Gastroesophageal sphincter (tissue), 4 donors: Measurements from ENCODE around the gene NCOA6. TPM values are rescaled to one million over a fixed set of nuclear protein-coding genes. Genes with fewer than 3 reads are reported as not detected.

Source experiments
- ATAC-seq: fragments of 150-250 bp; one replicate; pipeline ENCODE4 v1.9.1; 2016; ENCODE audit warnings: mild to moderate bottlenecking, moderate library complexity
- H3K27ac ChIP-seq, 4 donors: fragments of 200-600 bp; sonication (generic) in 3 of 4; 1 replicate in 3 of 4; 2 replicates in 1 of 4; pipeline ENCODE4 v1.5.1; 2016 to 2019
- H3K27me3 ChIP-seq: fragments of 200-600 bp; sonication (generic); one replicate; pipeline ENCODE4 v1.5.1; 2019
- H3K36me3 ChIP-seq, 2 donors: fragments of 200-600 bp; sonication (generic); one replicate each; pipeline ENCODE4 v1.5.1; 2019; ENCODE audit warnings: control low read depth in 1 of 2
- H3K4me1 ChIP-seq, 3 donors: fragments of 200-600 bp; sonication (generic); 1 replicate in 2 of 3; 2 replicates in 1 of 3; pipeline ENCODE4 v1.5.1; 2016 to 2019; ENCODE audit warnings: control low read depth in 2 of 3
- H3K4me3 ChIP-seq, 2 donors: fragments of 200-600 bp; sonication (generic); one replicate each; pipeline ENCODE4 v1.5.1; 2019; ENCODE audit warnings: mild to moderate bottlenecking in 1 of 2, moderate library complexity in 1 of 2
- H3K9me3 ChIP-seq, 3 donors: fragments of 200-600 bp; sonication (generic); one replicate each; pipeline ENCODE4 v1.5.1; 2017 to 2019; ENCODE audit warnings: control low read depth in 2 of 3
- EP300 ChIP-seq: sonication (generic); formaldehyde crosslinking; IDR thresholded peaks from one replicate; pipeline ENCODE4 v1.6.1; 2017; ENCODE audit warnings: antibody characterized with exemption, mild to moderate bottlenecking
- POLR2A ChIP-seq, 2 donors: fragments of 450-650 bp; IDR thresholded peaks; one replicate each; pipeline ENCODE4 v1.6.1; 2017; ENCODE audit warnings: antibody characterized with exemption in 2 of 2, mild to moderate bottlenecking in 2 of 2, moderate library complexity in 1 of 2
- POLR2AphosphoS5 ChIP-seq: sonication (generic); formaldehyde crosslinking; IDR thresholded peaks from one replicate; pipeline ENCODE4 v1.6.1; 2017; ENCODE audit warnings: antibody characterized with exemption
- WGBS, 2 donors: methylation state at CpG; one replicate each; pipeline ENCODE4 v1.1.5; 2018; ENCODE audit warnings: low coverage in 1 of 2; 5-methylcytosine and 5-hydroxymethylcytosine counted together
- total RNA-seq, 4 donors: library from RNA; depleted of rRNA; stranded (reverse); fragments of >200 nt; gene quantifications; one replicate each; pipeline ENCODE4 v1.1.0, GENCODE V29; 2016
- TF ChIP-seq, protein P1 (sequence below), 4 experiments: fragments of 200-600 bp in 2 of 4; fragments of 450-650 bp in 2 of 4; sonication (generic) in 1 of 4; IDR thresholded peaks; one replicate each; pipeline ENCODE4 v1.5.1; 2017 to 2019; ENCODE audit warnings: antibody characterized with exemption in 4 of 4, mild to moderate bottlenecking in 2 of 4, moderate library complexity in 2 of 4

NCOA6 gene
- total RNA-seq, 4 donors from 2014 or later: 15.2 to 37.0 (median 25.8) TPM

DNA sequence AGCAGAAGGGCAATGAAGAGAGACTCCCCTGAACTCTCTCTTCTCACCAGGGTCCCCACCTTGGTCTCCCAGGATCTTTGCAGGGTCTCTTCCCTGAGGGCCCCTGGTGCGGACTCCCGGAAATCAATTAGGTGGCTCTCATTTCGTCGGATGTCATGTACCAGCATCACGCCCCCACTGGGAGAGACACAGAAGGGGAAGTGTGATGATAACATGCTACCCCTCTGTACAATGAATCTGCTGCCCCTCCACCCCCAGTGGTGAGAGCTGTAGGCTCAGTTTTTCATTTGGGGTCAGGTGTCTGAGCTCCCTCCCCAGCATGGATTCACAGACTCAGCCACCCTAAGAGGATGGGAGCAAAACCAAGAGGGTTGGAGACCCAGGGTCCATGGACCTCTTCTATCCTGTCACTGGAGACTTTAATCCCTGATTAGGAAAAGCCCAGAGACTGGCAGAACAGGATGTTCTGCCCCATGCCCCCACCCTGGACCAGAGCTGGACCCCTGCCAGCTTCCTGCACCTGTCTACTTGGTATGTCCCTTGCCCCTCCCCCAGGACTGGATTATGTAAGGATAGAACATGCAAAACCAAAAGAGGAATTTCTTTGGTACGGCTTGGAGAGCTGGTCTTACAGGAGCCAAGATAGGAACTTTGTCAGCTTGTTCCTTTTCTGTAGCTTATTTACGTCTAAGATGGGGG, 36.1 kb upstream of the NCOA6 start:
- TF ChIP-seq POLR2AphosphoS5 (no peak), POLR2A (IDR thresholded peaks at IDR 0.05) (no peak)
- WGBS, 2 donors: 86 to 94% methylated on average over 3 of the region's 7 CpGs
- Histone ChIP-seq H3K36me3 (peaks cover 0 to 82% of the 10 kb centered on the region in 2 donors), H3K9me3 (no peaks in the 10 kb centered on the region), H3K27ac (no peak overlapping the region), H3K27me3 (no peaks in the 10 kb centered on the region), H3K4me1 (no peaks in the 10 kb centered on the region), H3K4me3 (no peak overlapping the region)
- ATAC-seq: no peak

DNA sequence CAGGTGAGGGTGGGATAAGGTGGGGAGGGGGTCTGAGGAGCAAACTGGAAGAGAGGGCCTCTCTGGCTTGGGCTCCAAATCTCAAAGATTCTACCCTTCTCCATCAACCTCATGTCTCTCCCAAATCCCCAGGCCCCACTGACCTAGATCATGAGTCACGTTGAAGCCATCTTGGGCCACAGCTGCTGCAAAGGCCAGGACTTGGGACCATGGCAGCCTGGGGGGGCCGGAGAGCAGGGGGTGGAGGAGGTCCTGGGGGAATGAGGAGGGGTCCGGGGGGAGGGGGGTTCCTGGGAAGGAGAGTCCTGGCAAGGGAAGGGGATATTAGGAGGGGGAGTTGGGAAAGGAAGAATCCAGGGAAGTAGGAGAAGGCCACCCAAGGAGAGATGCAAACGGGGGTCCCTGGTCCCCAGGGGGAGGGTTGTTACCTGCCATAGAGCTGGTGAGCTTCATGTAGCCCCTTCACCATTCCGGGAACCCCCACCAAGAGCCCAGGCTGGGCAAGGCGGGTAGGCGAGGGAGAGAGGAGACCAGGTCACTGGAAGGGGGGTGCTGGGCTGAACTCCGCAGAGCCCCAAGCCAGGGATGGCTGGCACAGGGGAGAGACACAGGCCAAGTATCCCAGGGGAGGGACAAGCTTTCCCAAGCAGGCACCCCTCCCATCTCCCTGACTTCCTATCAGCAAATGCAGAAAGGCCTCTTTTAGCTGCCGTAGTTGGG, 34.5 kb upstream of the NCOA6 start:
- Histone ChIP-seq H3K27ac (no peak overlapping the region), H3K36me3 (peaks cover 0 to 91% of the 10 kb centered on the region in 2 donors), H3K4me1 (no peaks in the 10 kb centered on the region), H3K4me3 (no peak overlapping the region), H3K27me3 (no peaks in the 10 kb centered on the region), H3K9me3 (no peaks in the 10 kb centered on the region)
- TF ChIP-seq EP300 (no peak), POLR2AphosphoS5 (no peak), POLR2A (IDR thresholded peaks at IDR 0.05) (no peak)
- TF ChIP-seq, protein P1, sequence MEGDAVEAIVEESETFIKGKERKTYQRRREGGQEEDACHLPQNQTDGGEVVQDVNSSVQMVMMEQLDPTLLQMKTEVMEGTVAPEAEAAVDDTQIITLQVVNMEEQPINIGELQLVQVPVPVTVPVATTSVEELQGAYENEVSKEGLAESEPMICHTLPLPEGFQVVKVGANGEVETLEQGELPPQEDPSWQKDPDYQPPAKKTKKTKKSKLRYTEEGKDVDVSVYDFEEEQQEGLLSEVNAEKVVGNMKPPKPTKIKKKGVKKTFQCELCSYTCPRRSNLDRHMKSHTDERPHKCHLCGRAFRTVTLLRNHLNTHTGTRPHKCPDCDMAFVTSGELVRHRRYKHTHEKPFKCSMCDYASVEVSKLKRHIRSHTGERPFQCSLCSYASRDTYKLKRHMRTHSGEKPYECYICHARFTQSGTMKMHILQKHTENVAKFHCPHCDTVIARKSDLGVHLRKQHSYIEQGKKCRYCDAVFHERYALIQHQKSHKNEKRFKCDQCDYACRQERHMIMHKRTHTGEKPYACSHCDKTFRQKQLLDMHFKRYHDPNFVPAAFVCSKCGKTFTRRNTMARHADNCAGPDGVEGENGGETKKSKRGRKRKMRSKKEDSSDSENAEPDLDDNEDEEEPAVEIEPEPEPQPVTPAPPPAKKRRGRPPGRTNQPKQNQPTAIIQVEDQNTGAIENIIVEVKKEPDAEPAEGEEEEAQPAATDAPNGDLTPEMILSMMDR (IDR thresholded peaks at IDR 0.05): no peak
- ATAC-seq: no peak
- 93% methylated on average over 2 to 6 of the region's 9 CpGs for whole genome bisulfite sequencing, 2 donors

DNA sequence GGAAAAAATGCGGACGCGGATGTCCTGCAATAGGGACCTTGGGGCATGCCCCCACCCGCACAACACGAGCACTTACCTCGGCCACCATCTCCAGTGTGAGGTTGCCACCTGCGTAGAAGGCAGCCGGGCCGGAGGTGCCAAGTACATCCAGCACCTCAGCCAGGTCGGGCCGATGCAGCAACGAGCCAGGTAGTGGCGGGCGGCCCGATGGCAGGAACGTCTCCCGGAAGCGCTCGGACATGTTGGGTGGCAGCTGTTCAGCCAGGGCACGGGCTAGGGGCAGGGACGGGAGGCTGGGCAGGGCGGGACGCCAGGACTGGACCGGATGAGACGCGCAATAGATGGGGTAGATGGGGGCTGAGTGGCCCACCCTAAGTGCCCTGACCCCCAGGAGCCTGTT, 33.9 kb upstream of the NCOA6 start:
- Histone ChIP-seq H3K4me1 (no peaks in the 10 kb centered on the region), H3K27ac (no peak overlapping the region), H3K27me3 (no peaks in the 10 kb centered on the region), H3K9me3 (no peaks in the 10 kb centered on the region), H3K4me3 (no peak overlapping the region), H3K36me3 (peaks cover 0 to 95% of the 10 kb centered on the region in 2 donors)
- WGBS, 2 donors: 80 to 98% methylated on average over 1 to 8 of the region's 26 CpGs
- no peak for TF ChIP-seq POLR2AphosphoS5
- TF ChIP-seq, protein P1 (IDR thresholded peaks at IDR 0.05): no peak
- TF ChIP-seq POLR2A (IDR thresholded peaks at IDR 0.05): no peak
- TF ChIP-seq EP300: no peak
- ATAC-seq: no peak

DNA sequence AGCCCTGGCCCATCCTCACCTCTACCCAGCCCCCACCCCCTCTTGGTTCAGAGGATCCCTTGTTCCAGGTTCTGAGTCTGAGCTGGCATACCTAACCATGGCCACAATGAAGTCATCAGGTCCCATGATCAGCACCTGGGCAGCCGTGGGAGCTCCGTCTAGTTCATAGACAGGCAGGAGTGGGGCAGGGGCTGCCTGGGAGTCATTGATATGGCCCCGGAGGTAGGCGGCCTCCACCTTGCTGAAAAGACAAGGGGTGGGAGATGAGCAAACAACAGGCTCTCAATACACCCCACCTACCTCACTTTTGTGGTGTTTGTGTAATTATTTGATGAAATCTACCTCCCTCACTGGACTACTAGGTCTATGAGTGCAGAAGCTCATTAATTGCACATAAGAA, 26.8 kb upstream of the NCOA6 start:
- TF ChIP-seq POLR2AphosphoS5 (no peak), POLR2A (IDR thresholded peaks at IDR 0.05) (no peak), EP300 (no peak)
- TF ChIP-seq, protein P1 (IDR thresholded peaks at IDR 0.05): no peak
- Histone ChIP-seq H3K27me3 (no peaks in the 10 kb centered on the region), H3K4me3 (no peak overlapping the region), H3K36me3 (peaks cover 0 to 98% of the 10 kb centered on the region in 2 donors), H3K9me3 (no peaks in the 10 kb centered on the region), H3K4me1 (no peaks in the 10 kb centered on the region), H3K27ac (no peak overlapping the region)
- WGBS, 2 donors: 80% methylated on average over 1 of the region's 4 CpGs; no CpG with 5 or more reads in 1 of the 2 donors
- ATAC-seq: no peak

DNA sequence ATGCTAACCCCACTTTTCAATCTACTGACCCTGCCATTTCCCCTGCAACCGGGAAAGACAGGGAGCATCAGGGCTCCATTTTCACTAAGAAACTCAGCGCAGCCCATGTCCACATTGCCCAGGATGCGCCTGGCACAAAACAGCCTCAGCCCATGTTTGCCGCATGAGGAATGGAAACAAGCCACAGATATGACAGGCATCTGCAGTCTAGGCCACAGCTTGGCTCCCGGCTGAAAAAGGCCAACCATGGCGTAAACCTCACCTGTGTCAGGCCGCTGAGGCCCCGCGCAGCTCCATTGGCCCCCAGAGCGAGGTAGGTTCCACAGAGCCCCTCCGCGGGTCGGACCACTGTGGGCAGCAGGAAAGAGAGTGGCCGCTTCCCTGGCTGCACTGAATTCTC, 25.5 kb upstream of the NCOA6 start:
- Histone ChIP-seq H3K36me3 (peaks cover 0 to 98% of the 10 kb centered on the region in 2 donors), H3K27ac (no peak overlapping the region), H3K4me3 (no peak overlapping the region), H3K4me1 (no peaks in the 10 kb centered on the region), H3K27me3 (no peaks in the 10 kb centered on the region), H3K9me3 (no peaks in the 10 kb centered on the region)
- no peak for ATAC-seq
- no peak for TF ChIP-seq POLR2AphosphoS5
- no peak for TF ChIP-seq POLR2A (IDR thresholded peaks at IDR 0.05)
- no peak for TF ChIP-seq EP300
- TF ChIP-seq, protein P1 (IDR thresholded peaks at IDR 0.05): no peak
- WGBS, 2 donors: no CpG with 5 or more reads among the region's 14 CpGs
